CD4-positive, alpha-beta T cell treated with Interleukin-6 at 100 ng/mL for 8 hours (primary cell): ENCODE results near the gene SLC34A3.
A peak's percentile ranks its signal among the peaks of the same experiment; 100 is the strongest.

Experiments
- DNase-seq: peaks from one replicate; pipeline ENCODE4 v3.0.0-alpha.2; 2020; ENCODE audit warnings: mixed read lengths, low spot score

SLC34A3 gene

GRCh38 chr9:137217276-137218211 is 13.2 kb upstream of the SLC34A3 start:
- DNase-seq = no peak

- no peak for DNase-seq
These were observed 12.4 kb upstream of the SLC34A3 start for GRCh38 chr9:137218212-137218753.

GRCh38 chr9:137218754-137219271 is 11.9 kb upstream of the SLC34A3 start:
- no peak for DNase-seq

- DNase-seq = no peak
These were observed 10.9 kb upstream of the SLC34A3 start for GRCh38 chr9:137219757-137220316.

- no peak for DNase-seq
These were observed 10.2 kb upstream of the SLC34A3 start for GRCh38 chr9:137220317-137221094.

GRCh38 chr9:137221095-137221505 is 9.6 kb upstream of the SLC34A3 start:
- DNase-seq = no peak

GRCh38 chr9:137221506-137222111 is 9.1 kb upstream of the SLC34A3 start:
- DNase-seq = no peak

- DNase-seq = no peak
These were observed 8.3 kb upstream of the SLC34A3 start, which contains the start of gene RNF208 for GRCh38 chr9:137222190-137223077. Gene RNF208, minus strand, starts transcription at chr9:137222240. Its CDS starts 1,028 bp downstream, at chr9:137221212.

GRCh38 chr9:137223078-137223970 is 7.4 kb upstream of the SLC34A3 start:
- peak; percentile 99 for DNase-seq

GRCh38 chr9:137224830-137225694 is 5.6 kb upstream of the SLC34A3 start, which contains the start of gene CYSRT1:
Gene CYSRT1, plus strand, starts transcription at chr9:137225174. Its CDS starts 448 bp downstream, at chr9:137225622.
- no peak for DNase-seq

- DNase-seq = no peak
These were observed 4.9 kb upstream of the SLC34A3 start for GRCh38 chr9:137225699-137226331.

GRCh38 chr9:137226338-137227053 is 4.2 kb upstream of the SLC34A3 start:
- no peak for DNase-seq

- peak; percentile 78 for DNase-seq
These were observed 3.4 kb upstream of the SLC34A3 start, which contains the start of gene RNF224 for GRCh38 chr9:137227054-137227852. Gene RNF224, plus strand, starts transcription at chr9:137227502. Its CDS starts 834 bp downstream, at chr9:137228336.

- no peak for DNase-seq
These were observed 2.7 kb upstream of the SLC34A3 start for GRCh38 chr9:137227853-137228505.

GRCh38 chr9:137228506-137228967 is 2.2 kb upstream of the SLC34A3 start:
- no peak for DNase-seq
